Measurements from ENCODE around the gene MKNK1.

Gene MKNK1

GRCh38 chr1:46512135-46512791 is 91.8 kb downstream of the MKNK1 start:
- H3K27me3 Mint-ChIP-seq (ENCODE audit: low read depth, poor library complexity): peaks cover 64% of the 10 kb centered on the region
- H3K27ac Mint-ChIP-seq: no peak overlapping the region
- no peak overlapping the region for H3K4me3 Mint-ChIP-seq
- H3K36me3 Mint-ChIP-seq (ENCODE audit: low read depth): no peaks in the 10 kb centered on the region
- TF ChIP-seq CTCF (IDR thresholded peaks at IDR 0.05): no peak
- no peak for DNase-seq
- no peaks in the 10 kb centered on the region for H3K9me3 Mint-ChIP-seq
- peaks cover 33% of the 10 kb centered on the region for H3K4me1 Mint-ChIP-seq

- H3K9me3 Mint-ChIP-seq: no peaks in the 10 kb centered on the region
- H3K27ac Mint-ChIP-seq: no peak overlapping the region
- H3K27me3 Mint-ChIP-seq (ENCODE audit: low read depth, poor library complexity): peaks cover 64% of the 10 kb centered on the region
- TF ChIP-seq CTCF (IDR thresholded peaks at IDR 0.05): no peak
- H3K4me3 Mint-ChIP-seq: no peak overlapping the region
- DNase-seq: no peak
- H3K36me3 Mint-ChIP-seq (ENCODE audit: low read depth): no peaks in the 10 kb centered on the region
- peaks cover 20% of the 10 kb centered on the region for H3K4me1 Mint-ChIP-seq
Observed at GRCh38 chr1:46510998-46511365, 93.1 kb downstream of the MKNK1 start.

- Mint-ChIP-seq H3K36me3 (ENCODE audit: low read depth) (no peaks in the 10 kb centered on the region), H3K27me3 (ENCODE audit: low read depth, poor library complexity) (peaks cover 59% of the 10 kb centered on the region), H3K9me3 (no peaks in the 10 kb centered on the region), H3K27ac (no peak overlapping the region), H3K4me3 (no peak overlapping the region), H3K4me1 (peaks cover 20% of the 10 kb centered on the region)
- no peak for DNase-seq
- no peak for TF ChIP-seq CTCF (IDR thresholded peaks at IDR 0.05)
Observed at GRCh38 chr1:46510341-46510997, 93.6 kb downstream of the MKNK1 start.

- H3K27ac Mint-ChIP-seq: no peak overlapping the region
- H3K27me3 Mint-ChIP-seq (ENCODE audit: low read depth, poor library complexity): peaks cover 48% of the 10 kb centered on the region
- H3K9me3 Mint-ChIP-seq: no peaks in the 10 kb centered on the region
- TF ChIP-seq CTCF (IDR thresholded peaks at IDR 0.05): no peak
- no peak overlapping the region for H3K4me3 Mint-ChIP-seq
- no peaks in the 10 kb centered on the region for H3K36me3 Mint-ChIP-seq (ENCODE audit: low read depth)
- no peak for DNase-seq
- H3K4me1 Mint-ChIP-seq: peaks cover 20% of the 10 kb centered on the region
Observed at GRCh38 chr1:46508757-46509156, 95.3 kb downstream of the MKNK1 start.
